ENCODE results near the gene PCP4. TPM values are rescaled to one million over a fixed set of nuclear protein-coding genes. Genes with fewer than 3 reads are reported as not detected.

Gene PCP4
- total and polyA plus RNA-seq, 3 donors from 2014 or later: 0.74 to 15.4 (median 0.94) TPM

GRCh38 chr21:39968010-39968409, 100.8 kb downstream of the PCP4 start:
- intact Hi-C loops (cut with DNase I; ENCODE audit: low total_unique reads): no loop called here
- Histone ChIP-seq H3K36me3 (ENCODE audit: low read depth, missing control alignments) (no peaks in the 10 kb centered on the region), H3K27ac (no peak overlapping the region), H3K27me3 (no peaks in the 10 kb centered on the region), H3K4me3 (no peak overlapping the region), H3K9me3 (no peaks in the 10 kb centered on the region), H3K4me1 (no peaks in the 10 kb centered on the region)
- no peak for DNase-seq
- 81 to 100% methylated on average over 2 of the region's 2 CpGs for WGBS, 2 donors
- TF ChIP-seq CTCF (IDR thresholded peaks at IDR 0.05) (no peak), POLR2A (IDR thresholded peaks at IDR 0.05) (no peak)

GRCh38 chr21:39969691-39970364, 102.6 kb downstream of the PCP4 start:
- DNase-seq: no peak
- H3K4me3 ChIP-seq: no peak overlapping the region
- no peaks in the 10 kb centered on the region for H3K4me1 ChIP-seq
- no peak overlapping the region for H3K27ac ChIP-seq
- H3K36me3 ChIP-seq (ENCODE audit: low read depth, missing control alignments): no peaks in the 10 kb centered on the region
- H3K27me3 ChIP-seq: no peaks in the 10 kb centered on the region
- intact Hi-C loops (cut with DNase I; ENCODE audit: low total_unique reads): no loop called here
- no peaks in the 10 kb centered on the region for H3K9me3 ChIP-seq
- TF ChIP-seq POLR2A (IDR thresholded peaks at IDR 0.05) (no peak), CTCF (IDR thresholded peaks at IDR 0.05) (no peak)
- WGBS, 2 donors: 79 to 85% methylated on average over 8 of the region's 8 CpGs

GRCh38 chr21:39971956-39972355, 104.7 kb downstream of the PCP4 start:
- Histone ChIP-seq H3K36me3 (ENCODE audit: low read depth, missing control alignments) (no peaks in the 10 kb centered on the region), H3K27ac (no peak overlapping the region), H3K27me3 (no peaks in the 10 kb centered on the region), H3K4me1 (no peaks in the 10 kb centered on the region), H3K9me3 (no peaks in the 10 kb centered on the region), H3K4me3 (no peak overlapping the region)
- 18 to 23% methylated on average over 2 of the region's 2 CpGs for WGBS, 2 donors
- intact Hi-C loops (cut with DNase I; ENCODE audit: low total_unique reads): no loop called here
- no peak for TF ChIP-seq POLR2A (IDR thresholded peaks at IDR 0.05)
- no peak for TF ChIP-seq CTCF (IDR thresholded peaks at IDR 0.05)
- DNase-seq: no peak

- WGBS, 2 donors: 56 to 62% methylated on average over 4 of the region's 4 CpGs
Observed at GRCh38 chr21:39972471-39972870, 105.2 kb downstream of the PCP4 start.

More at GRCh38 chr21:39972471-39972870, 105.2 kb downstream of the PCP4 start:
- Histone ChIP-seq H3K27me3 (no peaks in the 10 kb centered on the region), H3K4me1 (no peaks in the 10 kb centered on the region), H3K36me3 (ENCODE audit: low read depth, missing control alignments) (no peaks in the 10 kb centered on the region), H3K27ac (no peak overlapping the region), H3K9me3 (no peaks in the 10 kb centered on the region), H3K4me3 (no peak overlapping the region)
- intact Hi-C loops (cut with DNase I; ENCODE audit: low total_unique reads): no loop called here
- DNase-seq: no peak
- TF ChIP-seq POLR2A (IDR thresholded peaks at IDR 0.05): no peak
- no peak for TF ChIP-seq CTCF (IDR thresholded peaks at IDR 0.05)
